ENCODE measurements around the gene C18orf32. TPM values are rescaled to one million over a fixed set of nuclear protein-coding genes. Genes with fewer than 3 reads are reported as not detected.
"Not testable (repeated sequence)": the region's sequence is repeated elsewhere in the genome, so short reads cannot be mapped to it uniquely, and the experiment has no call there.

Gene C18orf32
- total RNA-seq = 10 to 100 TPM; 14.9 to 20.9 TPM

DNA sequence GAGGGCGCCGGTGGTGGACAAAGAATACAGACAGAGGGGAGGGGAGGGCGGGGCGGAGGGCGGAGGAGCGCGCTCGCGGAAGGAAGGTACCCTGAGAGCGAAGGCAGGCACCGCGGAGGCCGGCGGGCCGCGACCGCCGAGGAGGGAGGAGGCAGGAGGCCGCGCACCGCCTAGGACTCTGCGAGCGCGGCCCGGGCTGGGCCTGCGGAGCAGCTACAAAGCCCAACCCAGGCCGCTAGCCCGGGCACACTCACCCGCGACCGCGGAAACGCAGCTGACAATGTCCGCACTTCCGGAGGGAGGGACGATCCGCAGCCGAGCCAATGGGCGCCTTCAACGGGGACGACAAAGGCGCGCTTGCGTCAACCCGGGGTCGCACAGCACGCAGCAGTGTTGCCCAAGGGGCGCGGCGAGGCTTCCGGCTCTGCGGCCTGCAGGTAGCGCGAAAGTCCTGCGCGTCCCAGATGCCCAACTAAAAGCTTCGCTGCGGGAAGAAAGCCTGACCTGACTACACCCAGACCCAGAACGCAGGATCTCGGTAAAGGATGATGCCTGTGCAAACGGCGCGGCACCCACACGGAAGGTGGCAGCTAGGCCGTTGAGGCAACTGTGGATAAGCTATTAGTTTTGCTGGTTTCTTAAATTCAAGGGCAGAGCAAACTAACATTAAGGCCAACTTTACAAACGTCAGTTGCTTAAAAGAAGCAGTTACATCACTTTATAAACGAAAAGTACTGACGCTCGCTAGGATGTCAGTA is at the start of gene C18orf32:
Gene C18orf32 (minus strand): TSS at position 282 of the 758 bp plus-strand sequence. CDS start 3,486 bp downstream, outside the sequence.
- H3K4me3 Mint-ChIP-seq = peak within 1 kb of the TSS; percentile 87
- H3K9me3 Mint-ChIP-seq (ENCODE audit: insufficient read depth) = no peaks in the 10 kb centered on the region
- ChIA-PET POLR2A (interaction anchor here (0.6 to 1.8 kb wide), 9 partner anchors 9 to 1614 kb away, joined by 3 to 14 read pairs (median 4); partner anchors contain the start of gene DYM), CTCF (interaction anchor here (0.8 to 2.1 kb wide), 5 partner anchors 10 to 810 kb away, joined by 3 to 8 read pairs (median 3); partner anchors contain the start of gene DYM)
- peaks cover 67% of the 10 kb centered on the region for H3K36me3 Mint-ChIP-seq (ENCODE audit: low read depth)
- peaks cover 58% of the 10 kb centered on the region for H3K4me1 Mint-ChIP-seq (ENCODE audit: low read depth)
- H3K27ac Mint-ChIP-seq = peak within 1 kb of the TSS; percentile 93
- DNase-seq (peak; percentile 97), ATAC-seq (peak; percentile 91)
- H3K27me3 Mint-ChIP-seq (ENCODE audit: low read depth) = no peaks in the 10 kb centered on the region

DNA sequence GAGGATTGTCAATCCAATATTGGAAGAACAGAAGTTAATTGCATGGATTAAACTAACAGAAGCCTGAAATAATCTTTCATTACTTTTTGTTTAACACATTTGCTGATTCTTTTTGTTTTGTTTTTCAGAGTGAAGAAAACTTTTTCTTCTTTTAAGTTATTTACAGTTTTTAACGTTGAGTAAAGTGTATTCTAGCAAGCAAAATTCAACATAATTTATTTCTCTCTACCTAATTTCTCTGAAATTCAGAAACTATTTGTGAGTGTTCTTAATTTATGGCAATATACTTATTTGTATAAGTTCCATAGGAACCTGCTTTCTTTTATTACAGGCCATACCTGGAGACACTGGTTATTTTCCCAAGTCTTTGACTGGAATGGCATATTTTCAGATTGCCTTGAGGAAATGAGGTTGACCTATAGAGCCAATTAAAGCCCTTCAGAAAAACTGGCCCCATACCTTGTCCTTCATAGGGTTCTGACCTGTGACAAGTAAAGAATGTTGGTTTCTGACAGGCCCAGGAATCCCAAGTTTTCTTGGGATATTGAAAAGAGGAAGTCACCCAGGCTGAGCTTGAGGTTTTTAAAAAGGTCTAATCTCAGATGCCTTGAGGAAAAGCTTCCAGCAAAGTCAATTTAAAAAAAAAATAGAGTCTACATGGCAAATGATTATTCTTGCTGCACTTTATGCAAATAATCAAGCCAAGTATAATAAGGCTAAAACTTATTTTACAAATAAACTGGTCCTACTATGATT is 48.0 kb upstream of the C18orf32 start:
- ChIA-PET POLR2A (no interaction called here), CTCF (no interaction called here)

DNA sequence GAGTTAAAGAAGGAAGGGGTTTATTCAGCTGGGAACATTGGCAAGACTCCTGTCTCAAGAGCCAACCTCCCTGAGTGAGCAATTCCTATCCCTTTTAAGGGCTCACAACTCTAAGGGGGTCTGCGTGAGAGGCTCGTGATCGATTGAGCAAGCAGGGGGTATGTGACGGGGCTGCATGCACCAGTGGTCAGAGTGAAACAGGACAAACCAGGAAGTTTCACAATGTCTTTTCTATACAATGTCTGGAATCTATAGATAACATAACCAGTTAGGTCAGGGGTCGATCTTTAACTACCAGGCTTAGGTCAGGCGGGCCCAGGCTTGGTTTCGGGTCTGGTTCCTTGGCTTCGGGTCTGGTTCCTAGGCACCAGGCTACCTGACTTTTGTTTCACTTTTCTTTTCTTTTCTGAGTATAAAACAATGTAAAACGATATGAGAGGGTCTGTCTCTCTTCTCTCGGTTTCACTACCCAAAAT is 44.7 kb upstream of the C18orf32 start:
- peaks cover 23% of the 10 kb centered on the region for H3K27me3 Mint-ChIP-seq (ENCODE audit: low read depth)
- no peaks in the 10 kb centered on the region for H3K9me3 Mint-ChIP-seq (ENCODE audit: insufficient read depth)
- no peak overlapping the region for H3K4me3 Mint-ChIP-seq
- CTCF ChIA-PET = no interaction called here
- POLR2A ChIA-PET = no interaction called here
- no peak for DNase-seq
- H3K36me3 Mint-ChIP-seq (ENCODE audit: low read depth) = no peaks in the 10 kb centered on the region
- no peak overlapping the region for H3K27ac Mint-ChIP-seq
- H3K4me1 Mint-ChIP-seq (ENCODE audit: low read depth) = no peaks in the 10 kb centered on the region
- no peak for ATAC-seq

More for the DNA sequence above, 48.0 kb upstream of the C18orf32 start:
- DNase-seq (no peak), ATAC-seq (no peak)
- Mint-ChIP-seq H3K4me3 (no peak overlapping the region), H3K9me3 (ENCODE audit: insufficient read depth) (no peaks in the 10 kb centered on the region), H3K27ac (no peak overlapping the region), H3K27me3 (ENCODE audit: low read depth) (peaks cover 19% of the 10 kb centered on the region), H3K4me1 (ENCODE audit: low read depth) (no peaks in the 10 kb centered on the region), H3K36me3 (ENCODE audit: low read depth) (no peaks in the 10 kb centered on the region)

DNA sequence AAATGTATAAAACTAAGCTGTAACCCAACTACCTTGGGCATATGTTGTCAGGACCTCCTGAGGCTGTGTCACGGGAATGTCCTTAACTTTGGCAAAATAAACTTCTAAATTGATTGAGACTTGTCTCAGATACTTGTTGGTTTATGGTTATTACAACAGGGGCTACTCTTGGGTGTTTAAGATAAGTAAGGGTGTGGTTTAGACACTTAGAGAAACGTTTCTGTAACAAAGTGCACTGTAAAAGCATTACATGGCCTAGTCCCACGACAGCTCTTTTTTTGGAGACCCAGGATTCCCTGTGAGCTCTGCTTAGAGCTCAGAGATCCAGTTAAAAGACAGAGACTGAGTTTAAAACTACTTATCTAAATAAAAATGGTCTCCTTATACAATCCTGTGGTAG is 42.6 kb upstream of the C18orf32 start:
- H3K27me3 Mint-ChIP-seq (ENCODE audit: low read depth) = peaks cover 14% of the 10 kb centered on the region
- no peak for ATAC-seq
- no peak for DNase-seq
- H3K4me3 Mint-ChIP-seq = no peak overlapping the region
- ChIA-PET CTCF (no interaction called here), POLR2A (no interaction called here)
- no peaks in the 10 kb centered on the region for H3K4me1 Mint-ChIP-seq (ENCODE audit: low read depth)
- no peak overlapping the region for H3K27ac Mint-ChIP-seq
- no peaks in the 10 kb centered on the region for H3K9me3 Mint-ChIP-seq (ENCODE audit: insufficient read depth)
- H3K36me3 Mint-ChIP-seq (ENCODE audit: low read depth) = no peaks in the 10 kb centered on the region

DNA sequence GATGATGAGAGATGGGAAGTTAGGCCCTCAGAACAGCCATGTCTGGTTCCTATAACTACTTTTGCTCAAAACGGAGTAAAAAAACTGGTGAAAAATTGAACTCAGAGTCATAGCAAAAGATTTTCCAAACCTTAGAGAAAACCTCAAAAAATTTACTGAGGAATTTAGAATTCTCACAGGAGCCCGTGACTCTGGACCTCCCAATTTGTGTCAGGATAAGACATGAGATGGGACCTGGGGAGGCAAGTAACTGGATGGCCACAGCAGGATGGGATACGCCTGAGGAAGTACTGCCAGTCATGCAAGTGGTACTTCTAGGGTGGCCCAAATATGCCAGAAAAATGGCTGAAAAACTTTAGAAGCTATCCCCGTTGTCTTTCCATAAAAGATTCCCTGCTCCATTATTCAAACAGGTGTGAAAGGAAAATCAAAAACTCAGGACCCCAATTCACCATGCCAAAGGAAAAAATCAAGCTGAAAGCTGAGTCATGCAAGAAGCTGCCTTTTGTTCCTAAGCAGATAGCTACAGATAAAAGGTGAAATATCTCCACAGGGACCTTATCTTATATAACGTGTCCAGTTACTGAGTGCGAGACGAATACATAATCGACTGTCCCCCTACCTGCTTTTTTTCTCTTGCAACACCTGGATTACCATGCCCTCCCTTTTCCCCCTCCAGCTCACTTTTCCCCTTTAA is 40.7 kb upstream of the C18orf32 start:
- POLR2A ChIA-PET = no interaction called here
- Mint-ChIP-seq H3K27ac (no peak overlapping the region), H3K9me3 (ENCODE audit: insufficient read depth) (no peaks in the 10 kb centered on the region), H3K4me3 (no peak overlapping the region), H3K27me3 (ENCODE audit: low read depth) (peaks cover 18% of the 10 kb centered on the region), H3K36me3 (ENCODE audit: low read depth) (no peaks in the 10 kb centered on the region), H3K4me1 (ENCODE audit: low read depth) (no peaks in the 10 kb centered on the region)
- ATAC-seq (no peak), DNase-seq (no peak)
- CTCF ChIA-PET = interaction anchor here (0.6 kb wide), 1 partner anchor 1184 kb away, joined by 5 read pairs; no protein-coding TSS in a partner anchor

DNA sequence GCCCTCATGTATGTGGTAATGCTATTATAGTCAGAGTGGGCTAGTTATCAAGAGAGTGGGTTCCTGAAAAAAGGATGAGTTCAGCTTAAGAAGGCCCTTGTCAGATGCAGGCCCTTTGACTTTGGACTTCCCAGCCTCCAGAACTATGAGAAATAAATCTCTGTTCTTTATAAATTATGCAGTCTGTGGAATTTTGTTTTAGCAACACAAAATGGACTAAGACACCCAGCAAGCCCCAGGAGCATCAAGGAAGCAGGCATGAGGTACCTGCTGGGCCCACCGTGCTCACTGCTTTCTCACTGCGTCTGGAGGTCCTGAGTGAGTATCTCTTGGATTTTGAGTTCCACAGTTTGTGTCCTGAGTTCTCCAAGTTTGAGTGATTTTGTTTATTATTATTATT is 38.9 kb upstream of the C18orf32 start:
- ChIA-PET CTCF (no interaction called here), POLR2A (no interaction called here)
- no peaks in the 10 kb centered on the region for H3K9me3 Mint-ChIP-seq (ENCODE audit: insufficient read depth)
- H3K4me1 Mint-ChIP-seq (ENCODE audit: low read depth) = no peaks in the 10 kb centered on the region
- no peak overlapping the region for H3K27ac Mint-ChIP-seq
- DNase-seq (no peak), ATAC-seq (no peak)
- H3K36me3 Mint-ChIP-seq (ENCODE audit: low read depth) = no peaks in the 10 kb centered on the region
- H3K4me3 Mint-ChIP-seq = no peak overlapping the region
- H3K27me3 Mint-ChIP-seq (ENCODE audit: low read depth) = peaks cover 14% of the 10 kb centered on the region

DNA sequence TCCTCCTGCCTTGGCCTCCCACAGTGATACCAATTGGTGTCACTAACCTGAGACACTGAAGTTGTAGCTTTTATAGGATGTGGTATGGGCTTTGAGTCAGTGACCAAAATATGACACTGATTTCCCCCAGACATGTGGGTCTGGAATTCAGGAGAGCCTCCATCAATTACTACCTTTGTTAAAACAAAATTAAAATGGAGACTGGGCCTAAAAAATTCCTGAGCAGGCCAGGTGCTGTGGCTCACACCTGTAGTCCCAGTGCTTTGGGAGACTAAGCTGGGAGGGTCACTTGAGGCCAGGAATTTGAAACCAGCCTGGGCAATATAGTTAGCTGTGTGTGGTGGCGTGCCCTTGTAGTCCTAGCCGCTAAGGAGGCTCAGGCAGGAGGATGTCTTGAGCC is 37.9 kb upstream of the C18orf32 start:
- Mint-ChIP-seq H3K9me3 (ENCODE audit: insufficient read depth) (no peaks in the 10 kb centered on the region), H3K4me3 (no peak overlapping the region), H3K27me3 (ENCODE audit: low read depth) (peaks cover 14% of the 10 kb centered on the region), H3K36me3 (ENCODE audit: low read depth) (no peaks in the 10 kb centered on the region), H3K4me1 (ENCODE audit: low read depth) (no peaks in the 10 kb centered on the region), H3K27ac (no peak overlapping the region)
- ChIA-PET CTCF (interaction anchor here (1.4 kb wide), 1 partner anchor 14 kb away, joined by 3 read pairs; no protein-coding TSS in a partner anchor), POLR2A (no interaction called here)
- ATAC-seq = no peak
- DNase-seq = no peak

DNA sequence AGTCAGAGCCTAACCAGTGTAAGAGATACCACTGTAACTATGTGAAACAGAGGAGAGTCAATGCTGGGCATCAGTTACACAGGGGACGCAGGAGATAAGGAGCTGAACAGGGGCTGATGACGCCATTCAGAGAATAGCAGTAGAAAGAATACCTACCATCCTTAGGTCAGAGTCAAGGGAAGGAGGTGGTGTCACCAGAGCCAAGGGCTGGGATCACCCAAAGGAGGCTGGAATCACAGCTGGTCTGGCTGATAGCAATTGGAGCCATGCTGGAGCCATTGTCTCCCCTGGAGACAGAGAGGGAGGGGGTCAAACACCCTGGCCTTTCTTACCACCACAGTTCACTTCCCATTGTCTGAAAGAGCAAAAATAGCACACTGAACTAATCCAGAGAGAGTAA is 37.3 kb upstream of the C18orf32 start:
- POLR2A ChIA-PET = no interaction called here

DNA sequence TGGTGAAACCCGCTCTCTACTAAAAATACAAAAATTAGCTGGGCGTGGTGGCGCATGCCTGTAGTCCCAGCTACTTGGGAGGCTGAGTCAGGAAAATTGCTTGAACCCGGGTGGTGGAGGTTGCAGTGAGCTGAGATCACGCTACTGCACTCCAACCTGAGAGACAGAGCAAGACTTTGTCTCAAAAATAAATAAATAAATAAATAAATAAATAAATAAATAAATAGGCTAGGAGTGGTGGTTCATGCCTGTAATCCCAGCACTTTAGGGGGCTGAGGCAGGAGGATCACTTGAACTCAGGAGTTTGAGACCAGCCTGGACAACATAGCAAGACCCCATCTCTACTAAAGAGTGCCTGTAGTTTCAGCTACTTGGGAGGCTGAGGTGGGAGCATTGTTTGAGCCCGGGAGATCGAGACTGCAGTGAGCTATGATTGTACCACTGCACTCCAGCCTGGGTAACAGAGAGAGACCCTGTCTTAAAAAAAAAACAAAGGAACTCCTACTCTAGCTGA is 36.6 kb upstream of the C18orf32 start:
- CTCF ChIA-PET; H3K36me3 Mint-ChIP-seq (ENCODE audit: low read depth); H3K4me1 Mint-ChIP-seq (ENCODE audit: low read depth); H3K27ac Mint-ChIP-seq; ATAC-seq; H3K4me3 Mint-ChIP-seq; DNase-seq; H3K9me3 Mint-ChIP-seq (ENCODE audit: insufficient read depth); POLR2A ChIA-PET: not testable (repeated sequence)
- peaks cover 11% of the 10 kb centered on the region for H3K27me3 Mint-ChIP-seq (ENCODE audit: low read depth)

More for the DNA sequence above, 37.3 kb upstream of the C18orf32 start:
- H3K9me3 Mint-ChIP-seq (ENCODE audit: insufficient read depth) = no peaks in the 10 kb centered on the region
- H3K4me3 Mint-ChIP-seq = no peak overlapping the region
- CTCF ChIA-PET = interaction anchor here (1.4 kb wide), 1 partner anchor 13 kb away, joined by 3 read pairs; no protein-coding TSS in a partner anchor
- peaks cover 12% of the 10 kb centered on the region for H3K27me3 Mint-ChIP-seq (ENCODE audit: low read depth)
- no peak for DNase-seq
- H3K36me3 Mint-ChIP-seq (ENCODE audit: low read depth) = no peaks in the 10 kb centered on the region
- no peak overlapping the region for H3K27ac Mint-ChIP-seq
- H3K4me1 Mint-ChIP-seq (ENCODE audit: low read depth) = no peaks in the 10 kb centered on the region
- no peak for ATAC-seq

DNA sequence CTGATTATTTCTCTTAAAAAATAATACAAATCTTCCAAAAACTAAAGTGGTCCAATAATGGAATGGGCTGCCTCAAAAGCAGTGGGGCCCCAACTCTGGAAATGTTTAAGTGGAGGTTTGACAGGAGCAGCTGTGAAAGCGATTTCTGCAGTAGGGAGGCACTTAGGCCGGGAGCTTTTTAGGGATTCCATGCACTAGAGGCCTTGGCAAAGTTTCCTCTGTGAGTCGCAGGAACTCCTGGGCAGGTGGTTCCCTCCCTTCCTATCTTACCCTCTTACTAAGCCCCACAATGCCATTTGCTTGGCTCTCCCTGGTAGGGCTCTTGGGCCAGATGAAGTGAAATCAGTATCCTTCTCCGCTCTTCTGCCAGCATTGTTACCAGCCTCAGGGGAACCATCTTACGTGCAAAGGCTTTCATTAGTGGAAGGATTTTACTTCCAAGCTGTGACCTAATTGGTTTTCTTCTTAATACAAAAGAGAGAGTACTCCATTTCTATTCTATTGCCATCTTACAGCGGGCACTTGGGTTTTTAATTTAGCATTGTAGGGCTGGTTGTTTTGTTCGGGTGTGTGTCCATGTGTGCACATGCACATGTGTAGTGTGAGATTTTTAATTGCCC is 34.3 kb upstream of the C18orf32 start:
- Mint-ChIP-seq H3K9me3 (ENCODE audit: insufficient read depth) (no peaks in the 10 kb centered on the region), H3K4me1 (ENCODE audit: low read depth) (no peaks in the 10 kb centered on the region), H3K36me3 (ENCODE audit: low read depth) (no peaks in the 10 kb centered on the region), H3K4me3 (no peak overlapping the region), H3K27me3 (ENCODE audit: low read depth) (peaks cover 9% of the 10 kb centered on the region), H3K27ac (no peak overlapping the region)
- CTCF ChIA-PET = interaction anchor here (3.3 kb wide), 1 partner anchor 11 kb away, joined by 14 read pairs; no protein-coding TSS in a partner anchor
- ATAC-seq (no peak), DNase-seq (no peak)
- POLR2A ChIA-PET = no interaction called here

DNA sequence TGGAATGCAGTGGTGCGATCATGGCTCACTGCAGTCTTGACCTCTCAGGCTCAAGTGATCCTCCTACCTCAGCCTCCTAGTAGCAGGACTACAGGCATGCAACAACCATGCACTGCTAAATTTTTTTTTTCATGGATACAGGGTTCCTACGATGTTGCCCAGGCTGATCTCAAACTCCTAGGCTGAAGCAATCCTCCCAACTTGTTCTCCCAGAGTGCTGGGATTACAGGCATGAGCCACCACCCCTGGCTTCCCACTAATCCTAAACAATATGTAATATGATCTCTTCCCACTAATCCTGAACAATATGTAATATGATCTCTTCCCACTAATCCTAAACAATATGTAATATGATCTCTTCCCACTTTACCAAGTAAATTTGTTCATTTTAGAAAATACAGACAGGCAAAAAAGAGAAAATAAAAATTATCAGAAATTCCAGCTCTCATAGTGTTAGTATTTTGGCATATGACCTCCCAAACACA is 33.7 kb upstream of the C18orf32 start:
- ATAC-seq = no peak
- ChIA-PET CTCF (interaction anchor here (3.3 kb wide), 1 partner anchor 10 kb away, joined by 14 read pairs; no protein-coding TSS in a partner anchor), POLR2A (no interaction called here)
- Mint-ChIP-seq H3K36me3 (ENCODE audit: low read depth) (no peaks in the 10 kb centered on the region), H3K27ac (no peak overlapping the region), H3K4me1 (ENCODE audit: low read depth) (no peaks in the 10 kb centered on the region), H3K9me3 (ENCODE audit: insufficient read depth) (no peaks in the 10 kb centered on the region), H3K27me3 (ENCODE audit: low read depth) (peaks cover 9% of the 10 kb centered on the region), H3K4me3 (no peak overlapping the region)
- no peak for DNase-seq

Measured in activated CD8-positive, alpha-beta T cell treated with anti-CD3 and anti-CD28 coated beads, Interleukin-2, amount 10 ng/mL, durations not matched to agents 7 days and 5 days (primary cell).